HK-2 (cell line): ENCODE measurements around the gene SNTG2.

Experiments used
- DNase-seq: peaks from one replicate; pipeline ENCODE4 v3.0.0-alpha.2; 2018; ENCODE audit not compliant: unreplicated experiment

SNTG2 gene

GRCh38 chr2:951224-952006, 766 bp downstream of the SNTG2 start:
- no peak for DNase-seq

GRCh38 chr2:953408-953807, 2.8 kb downstream of the SNTG2 start:
- no peak for DNase-seq

GRCh38 chr2:953975-954686, 3.5 kb downstream of the SNTG2 start:
- no peak for DNase-seq

DNA sequence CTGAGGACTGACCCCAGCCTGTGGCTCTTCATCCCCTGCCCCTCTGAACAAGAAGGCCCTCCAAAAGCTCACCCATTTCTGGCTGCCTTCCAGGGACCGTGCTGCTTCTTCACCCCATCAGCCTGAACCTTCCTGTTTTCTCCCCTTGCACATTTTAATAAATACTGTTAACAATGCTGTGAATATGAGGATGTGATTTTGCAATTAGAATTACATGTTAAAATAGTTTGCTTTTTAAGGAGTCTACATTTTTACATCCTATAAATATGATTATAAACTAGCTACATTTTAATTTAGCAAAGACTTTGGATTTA, 4.0 kb downstream of the SNTG2 start:
- no peak for DNase-seq

GRCh38 chr2:955829-956731, 5.4 kb downstream of the SNTG2 start:
- DNase-seq, result no peak

- DNase-seq, result no peak
Observed at GRCh38 chr2:959457-959856, 8.8 kb downstream of the SNTG2 start.

DNA sequence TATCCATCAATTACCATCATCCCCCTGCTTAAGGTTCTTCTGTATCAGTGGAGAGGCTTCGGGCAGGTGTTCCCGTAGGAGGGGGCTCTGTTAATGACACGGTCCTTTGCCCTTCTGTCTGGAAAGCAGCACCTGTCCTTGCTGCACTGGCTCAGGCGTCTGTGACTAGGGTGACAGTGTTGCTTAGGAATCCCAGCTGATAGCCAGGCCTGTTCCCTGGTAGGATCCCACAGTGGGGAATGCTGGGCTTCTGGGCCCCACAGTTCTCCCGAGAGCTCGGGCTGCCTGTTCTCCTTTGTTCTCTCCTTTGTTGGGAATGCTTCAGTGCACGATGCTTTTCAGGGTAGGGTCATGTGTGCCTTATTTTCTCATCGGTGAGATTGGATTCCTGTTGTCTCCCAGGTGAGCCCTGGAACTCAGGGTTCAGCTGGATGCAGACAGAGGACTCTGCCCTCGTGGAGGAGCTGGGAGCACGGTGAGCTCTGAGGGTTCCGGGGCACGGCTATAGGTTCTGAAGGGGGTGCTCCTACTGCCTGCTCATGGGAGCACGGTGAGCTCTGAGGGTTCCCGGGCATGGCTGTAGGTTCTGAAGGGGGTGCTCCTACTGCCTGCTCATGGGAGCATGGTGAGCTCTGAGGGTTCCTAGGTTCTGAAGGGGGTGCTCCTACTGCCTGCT, 9.6 kb downstream of the SNTG2 start:
- DNase-seq, result no peak

GRCh38 chr2:961786-962185, 11.1 kb downstream of the SNTG2 start:
- no peak for DNase-seq

DNA sequence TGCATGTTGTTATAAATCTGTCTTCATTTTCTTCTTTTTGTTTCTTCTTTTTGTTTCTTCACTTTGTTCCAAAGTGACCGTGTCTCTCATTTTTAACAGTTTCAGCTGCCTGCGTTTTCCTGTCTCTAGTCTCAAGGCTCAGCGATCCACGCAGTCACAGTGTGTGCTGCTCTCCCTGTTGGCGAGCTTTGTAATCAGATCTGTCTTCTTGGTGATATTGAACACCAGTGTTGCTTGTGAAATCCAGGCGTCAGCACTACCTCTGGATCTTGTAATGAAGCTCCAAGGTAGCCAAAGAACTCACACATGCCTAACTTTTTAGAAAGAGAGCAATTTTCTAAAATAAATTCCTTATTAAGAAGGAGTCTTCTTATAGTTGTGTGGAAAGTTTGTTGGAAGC, 13.2 kb downstream of the SNTG2 start:
- no peak for DNase-seq

DNA sequence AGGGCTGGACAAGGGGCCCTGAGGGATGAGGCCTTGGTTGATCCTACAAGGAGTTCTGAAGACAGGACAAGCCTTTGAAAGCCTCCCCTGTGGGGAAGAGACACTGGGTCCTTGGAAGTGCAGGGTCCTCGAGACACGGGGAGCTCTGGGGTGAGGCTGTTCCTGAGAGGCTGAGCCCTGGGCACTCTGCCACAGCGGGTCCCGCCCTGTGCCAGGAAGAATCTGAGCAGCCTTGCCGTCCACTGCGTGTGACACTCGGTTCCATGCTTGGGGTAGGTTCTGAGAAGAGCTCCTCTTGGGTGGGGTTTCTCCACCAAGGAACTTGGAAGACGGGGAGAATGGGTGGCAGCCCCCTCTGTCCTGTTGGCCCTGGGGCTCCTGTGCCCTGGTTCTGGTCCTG, 13.9 kb downstream of the SNTG2 start:
- DNase-seq, result no peak

DNA sequence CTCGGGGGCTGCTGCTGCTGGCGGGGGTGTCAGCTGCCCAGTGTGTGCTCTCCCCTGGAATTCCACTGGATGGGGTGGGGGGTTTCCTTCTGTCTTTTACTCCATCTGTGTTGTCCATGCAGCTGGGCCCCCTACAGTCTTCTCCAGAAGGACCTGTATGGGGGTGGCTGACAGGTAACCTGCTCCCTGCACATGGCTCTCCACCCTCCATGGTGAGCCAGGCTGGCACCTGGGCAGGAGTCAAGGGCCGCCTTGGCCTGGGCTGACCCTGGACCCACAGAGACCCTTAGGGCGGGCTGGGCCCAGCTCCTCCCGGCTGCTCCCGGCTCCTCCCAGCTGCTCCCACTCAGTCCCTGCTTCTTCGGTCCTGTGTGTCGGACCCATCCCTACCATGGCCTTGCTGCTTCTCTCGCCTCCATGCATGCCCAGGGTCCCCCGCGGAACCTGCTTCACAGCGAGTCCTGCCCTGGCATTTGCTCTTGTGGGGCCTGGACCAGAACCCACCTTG, 15.0 kb downstream of the SNTG2 start:
- DNase-seq, result no peak

DNA sequence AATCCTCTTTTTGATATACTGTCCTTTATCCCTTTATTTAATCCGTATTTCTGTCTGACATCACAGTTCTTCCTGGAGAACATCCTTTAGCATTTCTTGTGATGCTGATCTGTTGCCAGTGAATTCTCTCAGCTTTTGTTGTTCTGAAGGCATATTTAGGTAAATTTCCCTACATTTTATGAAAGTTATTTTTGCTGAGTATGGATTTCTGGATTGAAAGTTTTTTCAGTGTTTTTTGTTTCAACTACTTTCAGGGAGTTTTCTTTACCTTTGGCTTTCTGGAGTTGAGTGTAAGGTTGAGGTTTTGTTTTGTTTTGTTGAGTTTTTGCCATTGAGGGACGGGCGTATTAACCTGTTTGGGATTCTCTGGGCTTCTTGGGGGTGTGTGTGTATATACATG, 22.5 kb downstream of the SNTG2 start:
- DNase-seq, result no peak

GRCh38 chr2:974054-974453, 23.4 kb downstream of the SNTG2 start:
- no peak for DNase-seq

- no peak for DNase-seq
Observed at GRCh38 chr2:974502-974901, 23.9 kb downstream of the SNTG2 start.

GRCh38 chr2:975095-975494, 24.4 kb downstream of the SNTG2 start:
- no peak for DNase-seq

DNA sequence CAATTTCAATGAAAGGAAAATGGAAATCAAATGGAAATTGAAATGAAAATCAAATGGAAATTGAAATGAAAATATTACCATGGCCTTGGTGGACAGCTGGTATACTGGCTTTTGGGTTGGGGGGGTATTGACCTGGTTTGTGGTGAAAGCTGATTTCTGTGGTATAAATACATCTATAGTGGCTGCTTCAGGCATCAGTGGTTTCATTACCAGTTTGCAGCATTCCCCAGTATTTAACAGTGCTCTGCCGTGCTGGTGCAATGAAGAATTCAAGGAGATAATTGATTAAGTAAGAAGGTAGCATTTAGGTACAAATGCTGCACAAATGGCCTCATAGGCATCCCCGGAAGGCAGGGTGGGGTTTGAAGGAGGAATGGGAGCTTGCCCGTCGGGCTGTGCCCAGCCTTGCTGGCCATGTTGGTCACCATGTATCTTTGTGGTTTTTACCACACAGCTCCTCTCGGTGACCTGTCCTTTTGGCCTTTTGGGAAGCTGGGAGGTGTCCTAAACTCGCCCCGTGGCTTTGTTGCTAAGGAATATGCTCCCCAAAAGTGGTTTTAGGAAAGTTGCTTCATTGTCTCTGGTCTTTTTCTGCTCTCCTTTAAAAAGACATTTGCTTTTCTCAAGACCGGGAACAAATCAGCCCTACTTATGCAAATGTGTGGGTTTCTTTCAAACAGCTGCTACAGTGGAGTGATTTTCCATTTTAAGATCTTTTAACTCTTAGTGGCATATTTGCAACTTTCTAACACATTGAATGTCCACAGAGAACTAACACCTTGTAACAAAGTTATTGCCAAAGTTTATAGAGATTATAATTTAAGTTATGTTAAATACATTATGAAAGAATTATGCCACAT, 28.6 kb downstream of the SNTG2 start:
- no peak for DNase-seq

GRCh38 chr2:980176-980575, 29.5 kb downstream of the SNTG2 start:
- DNase-seq, result no peak

GRCh38 chr2:981258-981657, 30.6 kb downstream of the SNTG2 start:
- DNase-seq, result no peak

DNA sequence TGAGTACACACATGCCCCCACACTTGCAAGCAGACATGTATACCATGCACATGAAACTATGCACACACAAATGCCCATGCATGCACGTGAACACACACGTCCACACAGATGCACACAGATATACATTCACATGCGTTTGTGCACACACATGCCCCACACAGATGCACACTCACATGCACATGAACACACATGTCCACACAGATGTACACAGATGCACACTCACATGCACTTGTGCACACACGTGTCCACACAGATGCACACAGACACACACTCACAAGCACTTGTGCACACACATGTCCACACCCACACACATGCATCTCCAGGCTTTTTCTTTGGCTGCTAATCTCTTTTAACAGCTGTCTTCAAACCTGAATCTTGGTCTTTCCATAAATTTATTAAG, 31.1 kb downstream of the SNTG2 start:
- DNase-seq, result no peak

DNA sequence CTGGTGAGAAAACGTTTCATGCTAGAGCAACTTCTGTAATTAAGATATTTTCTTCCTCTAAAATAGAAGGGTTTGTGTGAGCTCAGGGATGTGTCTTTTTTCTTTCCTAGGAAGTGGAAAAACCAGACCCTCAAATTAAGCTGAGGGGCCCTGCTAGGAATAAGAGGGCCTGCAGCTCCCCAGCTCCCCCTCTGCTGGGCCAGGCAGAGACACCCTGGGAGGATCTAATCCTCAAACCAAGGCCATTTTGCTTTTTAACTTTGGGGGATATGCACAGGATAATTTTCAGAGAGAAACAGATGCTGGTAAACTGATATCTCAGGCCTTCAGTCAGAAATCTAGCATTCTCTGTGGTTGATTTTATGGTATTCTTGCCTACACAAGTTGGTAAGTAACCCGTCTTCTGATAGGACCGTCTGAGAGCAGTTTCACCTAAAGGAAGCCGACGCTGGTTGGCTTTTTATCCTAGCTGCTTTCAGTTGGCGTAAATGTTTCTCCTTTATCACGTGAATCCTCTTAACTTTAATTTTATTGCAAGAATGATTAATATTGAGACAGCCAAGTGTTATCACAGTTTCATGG, 34.8 kb downstream of the SNTG2 start:
- DNase-seq, result no peak

DNA sequence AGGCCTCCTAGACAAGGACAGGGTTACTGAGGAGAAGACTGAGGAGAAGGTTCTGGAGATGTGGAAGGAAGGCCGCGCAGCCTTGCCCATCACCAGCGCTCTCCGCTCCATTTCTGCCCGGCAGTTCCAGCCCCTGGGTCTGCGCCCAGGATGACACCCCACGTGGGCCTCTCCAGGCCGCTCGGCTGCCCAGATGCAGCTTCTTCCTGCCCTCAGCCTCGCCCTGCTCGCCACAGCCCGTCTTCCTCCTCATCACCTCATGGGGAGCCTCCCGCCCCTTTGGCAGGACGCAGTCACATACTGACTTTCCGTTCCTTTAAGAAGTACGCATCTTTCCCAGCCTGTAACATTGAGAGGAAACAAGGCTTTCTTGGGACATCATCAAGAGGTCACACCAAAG, 37.1 kb downstream of the SNTG2 start:
- DNase-seq, result no peak
